ENCODE data around the gene DBI.

DNA sequence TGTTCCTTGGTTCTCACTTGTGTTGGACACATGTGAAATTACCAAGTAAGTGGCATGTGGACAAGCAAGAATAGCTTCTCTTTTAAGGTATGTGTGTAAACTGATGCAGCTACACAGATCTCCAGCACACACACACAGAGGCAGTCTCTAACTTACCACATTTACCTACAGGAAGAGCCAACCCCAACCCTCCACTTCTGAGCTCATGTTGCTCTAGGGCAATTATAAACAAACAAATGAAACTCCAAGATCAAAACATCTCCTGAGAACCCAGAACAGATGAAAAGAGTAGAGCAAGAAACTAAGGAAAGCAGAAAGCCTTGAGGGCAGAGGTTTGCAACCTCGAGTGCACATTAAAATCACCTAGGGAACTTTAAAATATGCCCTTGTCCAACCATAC is 48.9 kb downstream of the DBI start:
- TF ChIP-seq, protein P1, sequence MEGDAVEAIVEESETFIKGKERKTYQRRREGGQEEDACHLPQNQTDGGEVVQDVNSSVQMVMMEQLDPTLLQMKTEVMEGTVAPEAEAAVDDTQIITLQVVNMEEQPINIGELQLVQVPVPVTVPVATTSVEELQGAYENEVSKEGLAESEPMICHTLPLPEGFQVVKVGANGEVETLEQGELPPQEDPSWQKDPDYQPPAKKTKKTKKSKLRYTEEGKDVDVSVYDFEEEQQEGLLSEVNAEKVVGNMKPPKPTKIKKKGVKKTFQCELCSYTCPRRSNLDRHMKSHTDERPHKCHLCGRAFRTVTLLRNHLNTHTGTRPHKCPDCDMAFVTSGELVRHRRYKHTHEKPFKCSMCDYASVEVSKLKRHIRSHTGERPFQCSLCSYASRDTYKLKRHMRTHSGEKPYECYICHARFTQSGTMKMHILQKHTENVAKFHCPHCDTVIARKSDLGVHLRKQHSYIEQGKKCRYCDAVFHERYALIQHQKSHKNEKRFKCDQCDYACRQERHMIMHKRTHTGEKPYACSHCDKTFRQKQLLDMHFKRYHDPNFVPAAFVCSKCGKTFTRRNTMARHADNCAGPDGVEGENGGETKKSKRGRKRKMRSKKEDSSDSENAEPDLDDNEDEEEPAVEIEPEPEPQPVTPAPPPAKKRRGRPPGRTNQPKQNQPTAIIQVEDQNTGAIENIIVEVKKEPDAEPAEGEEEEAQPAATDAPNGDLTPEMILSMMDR (IDR thresholded peaks at IDR 0.05) = no peak
- TF ChIP-seq POLR2A (IDR thresholded peaks at IDR 0.05) = no peak

All from thyroid gland (tissue), 4 donors.